ENCODE measurements around the gene SLC39A5. TPM values are rescaled to one million over a fixed set of nuclear protein-coding genes. Genes with fewer than 3 reads are reported as not detected.

Gene SLC39A5
- total and polyA plus RNA-seq, 2 of the 13 experiments (the other 11 are each of a cell fraction or from before 2014, with no cell fraction given), result 59.7 to 101 TPM

- TF ChIP-seq ZNF503 (CRISPR knock-in tag; IDR thresholded peaks at IDR 0.05) (no peak), HNRNPH1 (optimal IDR thresholded peaks at IDR 0.05; ENCODE audit: low read depth, low read length) (no peak), ZNF253 (CRISPR knock-in tag; IDR thresholded peaks at IDR 0.05; ENCODE audit: borderline replicate concordance) (no peak), LCORL (IDR thresholded peaks at IDR 0.05) (no peak), LCORL (CRISPR knock-in tag; IDR thresholded peaks at IDR 0.05) (peak; percentile 59; the same call in 1 of the 2 replicates), ZNF687 (CRISPR knock-in tag; IDR thresholded peaks at IDR 0.05) (peak; percentile 25), SRSF1 (optimal IDR thresholded peaks at IDR 0.05; ENCODE audit: low read depth, low read length) (no peak), MED8 (CRISPR knock-in tag; IDR thresholded peaks at IDR 0.05; ENCODE audit: insufficient replicate concordance) (no peak), ZNF121 (CRISPR knock-in tag; IDR thresholded peaks at IDR 0.05) (no peak), GATAD1 (CRISPR knock-in tag; IDR thresholded peaks at IDR 0.05) (peak; percentile 21), ZNF331 (CRISPR knock-in tag; IDR thresholded peaks at IDR 0.05) (peak; percentile 24; the same call in 1 of the 2 replicates), GFI1 (CRISPR knock-in tag; IDR thresholded peaks at IDR 0.05; ENCODE audit: borderline replicate concordance) (no peak), ZNF44 (CRISPR knock-in tag; IDR thresholded peaks at IDR 0.05) (no peak), TP53 (CRISPR knock-in tag; conservative IDR thresholded peaks at IDR 0.05) (no peak), ELF1 (CRISPR knock-in tag; IDR thresholded peaks at IDR 0.05) (no peak), TEAD2 (CRISPR knock-in tag; IDR thresholded peaks at IDR 0.05) (no peak), ZNF878 (CRISPR knock-in tag; IDR thresholded peaks at IDR 0.05) (0 out of 2 replicates have a peak, but pooled peaks have one; percentile 23), BCL6 (CRISPR knock-in tag; IDR thresholded peaks at IDR 0.05) (peak; percentile 39)
- TF ChIP-seq, protein P1, sequence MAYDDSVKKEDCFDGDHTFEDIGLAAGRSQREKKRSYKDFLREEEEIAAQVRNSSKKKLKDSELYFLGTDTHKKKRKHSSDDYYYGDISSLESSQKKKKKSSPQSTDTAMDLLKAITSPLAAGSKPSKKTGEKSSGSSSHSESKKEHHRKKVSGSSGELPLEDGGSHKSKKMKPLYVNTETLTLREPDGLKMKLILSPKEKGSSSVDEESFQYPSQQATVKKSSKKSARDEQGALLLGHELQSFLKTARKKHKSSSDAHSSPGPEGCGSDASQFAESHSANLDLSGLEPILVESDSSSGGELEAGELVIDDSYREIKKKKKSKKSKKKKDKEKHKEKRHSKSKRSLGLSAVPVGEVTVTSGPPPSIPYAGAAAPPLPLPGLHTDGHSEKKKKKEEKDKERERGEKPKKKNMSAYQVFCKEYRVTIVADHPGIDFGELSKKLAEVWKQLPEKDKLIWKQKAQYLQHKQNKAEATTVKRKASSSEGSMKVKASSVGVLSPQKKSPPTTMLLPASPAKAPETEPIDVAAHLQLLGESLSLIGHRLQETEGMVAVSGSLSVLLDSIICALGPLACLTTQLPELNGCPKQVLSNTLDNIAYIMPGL (CRISPR knock-in tag; IDR thresholded peaks at IDR 0.05; ENCODE audit: borderline replicate concordance in 1 of 2, low read depth in 1 of 2), result peak in 1 of 2 experiments; percentile 54; a peak in 2 of 4 replicates
- TF ChIP-seq, protein P2, sequence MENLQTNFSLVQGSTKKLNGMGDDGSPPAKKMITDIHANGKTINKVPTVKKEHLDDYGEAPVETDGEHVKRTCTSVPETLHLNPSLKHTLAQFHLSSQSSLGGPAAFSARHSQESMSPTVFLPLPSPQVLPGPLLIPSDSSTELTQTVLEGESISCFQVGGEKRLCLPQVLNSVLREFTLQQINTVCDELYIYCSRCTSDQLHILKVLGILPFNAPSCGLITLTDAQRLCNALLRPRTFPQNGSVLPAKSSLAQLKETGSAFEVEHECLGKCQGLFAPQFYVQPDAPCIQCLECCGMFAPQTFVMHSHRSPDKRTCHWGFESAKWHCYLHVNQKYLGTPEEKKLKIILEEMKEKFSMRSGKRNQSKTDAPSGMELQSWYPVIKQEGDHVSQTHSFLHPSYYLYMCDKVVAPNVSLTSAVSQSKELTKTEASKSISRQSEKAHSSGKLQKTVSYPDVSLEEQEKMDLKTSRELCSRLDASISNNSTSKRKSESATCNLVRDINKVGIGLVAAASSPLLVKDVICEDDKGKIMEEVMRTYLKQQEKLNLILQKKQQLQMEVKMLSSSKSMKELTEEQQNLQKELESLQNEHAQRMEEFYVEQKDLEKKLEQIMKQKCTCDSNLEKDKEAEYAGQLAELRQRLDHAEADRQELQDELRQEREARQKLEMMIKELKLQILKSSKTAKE (CRISPR knock-in tag; IDR thresholded peaks at IDR 0.05; ENCODE audit: borderline replicate concordance), result no peak
Measured at GRCh38 chr12:56230432-56231183, 757 bp downstream of the SLC39A5 start (continued).

All from HepG2 (cell line).